HG02623 (cell line): ENCODE measurements around the gene AGR2.

ENCODE experiments used
- ATAC-seq: cut with Tn5 transposase; IDR thresholded peaks from one replicate; pipeline ENCODE4 v1.9.1; 2021; ENCODE audit warnings: moderate library complexity; ENCODE audit not compliant: unreplicated experiment

Gene AGR2

GRCh38 chr7:16813232-16813616 is 8.4 kb upstream of the AGR2 start:
- ATAC-seq, result no peak

GRCh38 chr7:16812542-16813231 is 7.9 kb upstream of the AGR2 start:
- ATAC-seq, result no peak

GRCh38 chr7:16811551-16811950 is 6.8 kb upstream of the AGR2 start:
- ATAC-seq, result no peak

- no peak for ATAC-seq
Measured at GRCh38 chr7:16810573-16810972, 5.8 kb upstream of the AGR2 start.

GRCh38 chr7:16810112-16810511 is 5.3 kb upstream of the AGR2 start:
- ATAC-seq, result no peak

- ATAC-seq, result no peak
Measured at GRCh38 chr7:16805441-16805840, 642 bp upstream of the AGR2 start.

GRCh38 chr7:16803881-16804673 is 722 bp downstream of the AGR2 start:
- ATAC-seq, result no peak

- no peak for ATAC-seq
Measured at GRCh38 chr7:16803125-16803524, 1.7 kb downstream of the AGR2 start.

- ATAC-seq, result no peak
Measured at GRCh38 chr7:16801579-16801978, 3.2 kb downstream of the AGR2 start.

- ATAC-seq, result no peak
Measured at GRCh38 chr7:16801111-16801542, 3.7 kb downstream of the AGR2 start.

- ATAC-seq, result no peak
Measured at GRCh38 chr7:16795624-16796023, 9.2 kb downstream of the AGR2 start.

GRCh38 chr7:16794986-16795385 is 9.8 kb downstream of the AGR2 start:
- no peak for ATAC-seq

GRCh38 chr7:16791905-16792698 is 12.7 kb downstream of the AGR2 start:
- no peak for ATAC-seq

GRCh38 chr7:16791071-16791470 is 13.7 kb downstream of the AGR2 start:
- ATAC-seq, result no peak

- ATAC-seq, result no peak
Measured at GRCh38 chr7:16787127-16787526, 17.7 kb downstream of the AGR2 start.

GRCh38 chr7:16786257-16786656 is 18.5 kb downstream of the AGR2 start:
- no peak for ATAC-seq

GRCh38 chr7:16785846-16786245 is 19.0 kb downstream of the AGR2 start:
- no peak for ATAC-seq

- no peak for ATAC-seq
Measured at GRCh38 chr7:16785321-16785720, 19.5 kb downstream of the AGR2 start.

GRCh38 chr7:16780596-16780995 is 24.2 kb downstream of the AGR2 start:
- no peak for ATAC-seq

GRCh38 chr7:16779051-16779450 is 25.7 kb downstream of the AGR2 start:
- ATAC-seq, result no peak

GRCh38 chr7:16778476-16778875 is 26.3 kb downstream of the AGR2 start:
- ATAC-seq, result no peak

- ATAC-seq, result no peak
Measured at GRCh38 chr7:16776053-16776452, 28.7 kb downstream of the AGR2 start.
